ENCODE data around the gene ASAP3.

ASAP3 gene

GRCh38 chr1:23489842-23490241, 5.9 kb upstream of the ASAP3 start:
- H3K9me2 ChIP-seq (replicated peaks; ENCODE audit: control insufficient read depth, low read length): no peaks in the 10 kb centered on the region
- no peak overlapping the region for H3K4me3 ChIP-seq (ENCODE audit: low read length)
- H4K20me1 ChIP-seq (ENCODE audit: control insufficient read depth, insufficient read depth, low read depth, low read length): no peaks in the 10 kb centered on the region
- H3K4me2 ChIP-seq (ENCODE audit: low read length): no peak overlapping the region
- no peaks in the 10 kb centered on the region for H3K79me2 ChIP-seq (ENCODE audit: control insufficient read depth, low read length)
- H3K27me3 ChIP-seq (ENCODE audit: control insufficient read depth, low read length): no peaks in the 10 kb centered on the region
- H3K27ac ChIP-seq (ENCODE audit: low read depth, low read length): no peak overlapping the region
- TF ChIP-seq, protein P1, sequence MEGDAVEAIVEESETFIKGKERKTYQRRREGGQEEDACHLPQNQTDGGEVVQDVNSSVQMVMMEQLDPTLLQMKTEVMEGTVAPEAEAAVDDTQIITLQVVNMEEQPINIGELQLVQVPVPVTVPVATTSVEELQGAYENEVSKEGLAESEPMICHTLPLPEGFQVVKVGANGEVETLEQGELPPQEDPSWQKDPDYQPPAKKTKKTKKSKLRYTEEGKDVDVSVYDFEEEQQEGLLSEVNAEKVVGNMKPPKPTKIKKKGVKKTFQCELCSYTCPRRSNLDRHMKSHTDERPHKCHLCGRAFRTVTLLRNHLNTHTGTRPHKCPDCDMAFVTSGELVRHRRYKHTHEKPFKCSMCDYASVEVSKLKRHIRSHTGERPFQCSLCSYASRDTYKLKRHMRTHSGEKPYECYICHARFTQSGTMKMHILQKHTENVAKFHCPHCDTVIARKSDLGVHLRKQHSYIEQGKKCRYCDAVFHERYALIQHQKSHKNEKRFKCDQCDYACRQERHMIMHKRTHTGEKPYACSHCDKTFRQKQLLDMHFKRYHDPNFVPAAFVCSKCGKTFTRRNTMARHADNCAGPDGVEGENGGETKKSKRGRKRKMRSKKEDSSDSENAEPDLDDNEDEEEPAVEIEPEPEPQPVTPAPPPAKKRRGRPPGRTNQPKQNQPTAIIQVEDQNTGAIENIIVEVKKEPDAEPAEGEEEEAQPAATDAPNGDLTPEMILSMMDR (IDR thresholded peaks at IDR 0.05; ENCODE audit: low read depth, low read length, poor library complexity, severe bottlenecking): no peak
- no peak for TF ChIP-seq EZH2phosphoT487 (IDR thresholded peaks at IDR 0.05; ENCODE audit: borderline replicate concordance, low read length)
- H3F3A ChIP-seq (ENCODE audit: control insufficient read depth, insufficient read depth): peaks cover 10% of the 10 kb centered on the region; the same call in 1 of the 2 replicates
- H3K9me3 ChIP-seq (ENCODE audit: control insufficient read depth, insufficient read depth, low read length): no peaks in the 10 kb centered on the region
- no peaks in the 10 kb centered on the region for H3K36me3 ChIP-seq (ENCODE audit: control insufficient read depth, low read length)
- peaks cover 14% of the 10 kb centered on the region for H3K4me1 ChIP-seq (ENCODE audit: control insufficient read depth, low read length)

- Histone ChIP-seq H3K9me3 (ENCODE audit: control insufficient read depth, insufficient read depth, low read length) (no peaks in the 10 kb centered on the region), H3K4me1 (ENCODE audit: control insufficient read depth, low read length) (peaks cover 54% of the 10 kb centered on the region), H3K27me3 (ENCODE audit: control insufficient read depth, low read length) (no peaks in the 10 kb centered on the region), H3F3A (ENCODE audit: control insufficient read depth, insufficient read depth) (peaks cover 7% of the 10 kb centered on the region; the same call in 1 of the 2 replicates), H3K27ac (ENCODE audit: low read depth, low read length) (peak overlapping the region; percentile 66; the same call in 1 of the 2 replicates), H3K79me2 (ENCODE audit: control insufficient read depth, low read length) (peaks cover 34% of the 10 kb centered on the region), H3K4me3 (ENCODE audit: low read length) (peak overlapping the region; percentile 75), H4K20me1 (ENCODE audit: control insufficient read depth, insufficient read depth, low read depth, low read length) (no peaks in the 10 kb centered on the region), H3K4me2 (ENCODE audit: low read length) (peak overlapping the region; percentile 85), H3K9me2 (replicated peaks; ENCODE audit: control insufficient read depth, low read length) (no peaks in the 10 kb centered on the region), H3K36me3 (ENCODE audit: control insufficient read depth, low read length) (peaks cover 3% of the 10 kb centered on the region; the same call in 1 of the 2 replicates)
- no peak for TF ChIP-seq EZH2phosphoT487 (IDR thresholded peaks at IDR 0.05; ENCODE audit: borderline replicate concordance, low read length)
- TF ChIP-seq, protein P1 (IDR thresholded peaks at IDR 0.05; ENCODE audit: low read depth, low read length, poor library complexity, severe bottlenecking): no peak
Observed at GRCh38 chr1:23485002-23485332, 988 bp upstream of the ASAP3 start.

DNA sequence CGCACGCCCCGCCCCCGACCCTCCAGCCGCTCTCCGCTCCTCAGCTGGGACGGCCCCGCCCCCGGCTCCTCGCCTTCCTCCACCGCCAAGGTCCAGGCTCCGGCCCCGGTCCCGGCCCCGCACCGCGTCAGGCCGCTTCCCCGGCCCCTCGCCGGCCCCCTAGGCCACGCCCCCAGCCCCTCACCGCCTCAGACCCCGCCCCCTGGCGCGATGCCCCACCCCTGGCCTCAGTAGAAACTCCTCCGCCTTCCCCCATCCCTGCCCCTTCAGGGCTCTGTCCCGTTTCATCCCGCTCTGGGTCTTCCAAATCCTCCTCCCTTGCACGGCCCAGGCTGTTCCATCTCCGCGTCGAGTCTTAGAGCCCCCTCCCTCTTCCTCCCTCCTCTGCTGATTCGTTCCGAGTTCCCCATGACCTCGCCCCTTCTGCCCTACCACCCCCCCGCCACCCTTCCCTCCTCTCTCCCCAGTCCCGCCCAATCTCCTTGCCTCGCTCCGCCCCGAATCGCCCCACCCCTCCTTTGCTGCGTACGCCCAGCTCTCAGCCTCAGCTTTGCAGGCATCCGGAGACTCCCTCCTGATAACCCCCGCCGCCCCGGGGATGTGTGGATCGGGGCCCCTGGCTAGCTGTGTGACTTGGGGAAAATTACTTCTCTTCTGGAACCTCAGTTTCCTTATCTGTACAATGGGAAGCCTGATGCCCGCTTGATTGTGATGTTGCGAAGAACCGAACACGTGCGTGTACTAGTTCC, 448 bp upstream of the ASAP3 start:
- no peaks in the 10 kb centered on the region for H3K9me3 ChIP-seq (ENCODE audit: control insufficient read depth, insufficient read depth, low read length)
- peak overlapping the region; percentile 75 for H3K4me3 ChIP-seq (ENCODE audit: low read length)
- peaks cover 39% of the 10 kb centered on the region for H3K79me2 ChIP-seq (ENCODE audit: control insufficient read depth, low read length)
- H3K27ac ChIP-seq (ENCODE audit: low read depth, low read length): peak overlapping the region; percentile 66
- no peaks in the 10 kb centered on the region for H3K27me3 ChIP-seq (ENCODE audit: control insufficient read depth, low read length)
- H3K4me2 ChIP-seq (ENCODE audit: low read length): peak overlapping the region; percentile 85
- no peak for TF ChIP-seq EZH2phosphoT487 (IDR thresholded peaks at IDR 0.05; ENCODE audit: borderline replicate concordance, low read length)
- TF ChIP-seq, protein P1 (IDR thresholded peaks at IDR 0.05; ENCODE audit: low read depth, low read length, poor library complexity, severe bottlenecking): no peak
- H3K4me1 ChIP-seq (ENCODE audit: control insufficient read depth, low read length): peaks cover 59% of the 10 kb centered on the region
- no peaks in the 10 kb centered on the region for H4K20me1 ChIP-seq (ENCODE audit: control insufficient read depth, insufficient read depth, low read depth, low read length)
- peaks cover 7% of the 10 kb centered on the region; the same call in 1 of the 2 replicates for H3F3A ChIP-seq (ENCODE audit: control insufficient read depth, insufficient read depth)
- no peaks in the 10 kb centered on the region for H3K9me2 ChIP-seq (replicated peaks; ENCODE audit: control insufficient read depth, low read length)
- H3K36me3 ChIP-seq (ENCODE audit: control insufficient read depth, low read length): peaks cover 3% of the 10 kb centered on the region; the same call in 1 of the 2 replicates
